BJ (cell line): Measurements from ENCODE around the gene CD82. TPM values are rescaled to one million over a fixed set of nuclear protein-coding genes. Genes with fewer than 3 reads are reported as not detected.

Experiments used
- CTCF ChIA-PET: fragments of 350-600 bp; formaldehyde crosslinking; extraction: SDS; loops from one replicate; lab custom pipeline; 2021; ENCODE audit warnings: antibody characterized with exemption, inconsistent platforms; lab: Yijun Ruan, JAX
- POLR2A ChIA-PET: fragments of 300-600 bp; sonication (Branson Sonifier 250); formaldehyde crosslinking; extraction: SDS; loops from one replicate; lab custom pipeline; 2021; ENCODE audit warnings: antibody characterized with exemption; lab: Charles Lee
- DNase-seq: peaks from one replicate; pipeline ENCODE4 v3.0.0-alpha.2; 2011; ENCODE audit warnings: low read depth
- H3K27me3 ChIP-seq: 2 replicates; pipeline ENCODE4 v1.6.0; 2011; ENCODE audit warnings: low read length; ENCODE audit not compliant: control insufficient read depth, insufficient read depth
- H3K36me3 ChIP-seq: 2 replicates; pipeline ENCODE4 v1.5.1; 2011; ENCODE audit warnings: low read length; ENCODE audit not compliant: control insufficient read depth, insufficient read depth
- H3K4me3 ChIP-seq: 2 replicates; pipeline ENCODE4 v1.5.1; 2011; ENCODE audit warnings: low read depth, mild to moderate bottlenecking, control low read depth, low read length
- CTCF ChIP-seq: IDR thresholded peaks from 2 replicates; pipeline ENCODE4 v1.5.1; 2011; ENCODE audit warnings: low read depth, mild to moderate bottlenecking, control low read depth, inconsistent platforms, low read length, moderate library complexity; ENCODE audit not compliant: insufficient read depth
- polyA plus RNA-seq: library from polyadenylated mRNA; depleted of rRNA; stranded (reverse); fragments of >200 nt; gene quantifications from 2 replicates; pipeline ENCODE4 v1.2.3, GENCODE V29; 2011

Gene CD82
- polyA plus RNA-seq, 1 experiment, result 28.1 TPM

DNA sequence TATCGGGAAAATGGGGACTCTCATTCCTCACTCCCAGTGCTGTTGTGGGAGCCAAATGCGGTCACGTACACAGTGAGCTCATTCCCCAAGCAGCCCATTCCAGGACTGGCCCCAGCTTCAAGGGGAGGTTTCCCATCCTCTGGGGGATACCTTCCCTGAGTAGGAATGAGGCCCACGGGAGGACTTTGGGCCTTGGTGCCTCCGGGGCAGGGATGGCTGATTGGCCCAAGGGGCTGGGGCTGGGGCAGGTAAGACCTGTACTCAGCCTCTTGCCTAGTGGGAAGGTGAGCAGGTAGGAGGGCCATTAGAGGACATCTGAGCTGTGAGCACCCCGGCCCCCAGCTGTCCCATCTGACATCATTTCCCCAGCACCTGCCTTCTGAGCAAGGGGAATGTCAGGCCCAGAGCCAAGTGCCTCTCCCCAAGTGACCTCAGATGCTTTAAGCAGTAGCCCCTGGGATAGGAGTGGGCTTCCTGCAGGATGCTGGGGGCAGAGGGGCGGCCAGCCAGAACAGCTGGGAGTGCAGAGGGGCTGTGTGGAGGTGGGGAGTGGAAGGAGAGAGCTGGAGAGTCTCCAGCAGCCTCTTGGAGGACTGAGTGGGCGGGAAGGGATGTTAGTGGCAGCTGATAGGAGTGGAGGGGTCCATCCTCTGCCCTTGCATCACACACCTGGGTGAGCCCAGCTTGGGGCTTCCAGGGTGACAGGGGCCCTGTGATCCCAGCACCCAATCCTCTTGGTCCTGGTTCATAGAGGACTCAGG is 58.4 kb downstream of the CD82 start:
- H3K4me3 ChIP-seq, result no peak overlapping the region
- no peak for DNase-seq
- ChIA-PET CTCF (interaction anchor here (0.7 to 16.7 kb wide), 5 partner anchors 9 to 303 kb away, joined by 3 to 606 read pairs (median 8); partner anchors contain the start of gene CD82), POLR2A (no interaction called here)
- H3K27me3 ChIP-seq, result peaks cover 6% of the 10 kb centered on the region
- no peak for TF ChIP-seq CTCF
- H3K36me3 ChIP-seq, result no peaks in the 10 kb centered on the region

DNA sequence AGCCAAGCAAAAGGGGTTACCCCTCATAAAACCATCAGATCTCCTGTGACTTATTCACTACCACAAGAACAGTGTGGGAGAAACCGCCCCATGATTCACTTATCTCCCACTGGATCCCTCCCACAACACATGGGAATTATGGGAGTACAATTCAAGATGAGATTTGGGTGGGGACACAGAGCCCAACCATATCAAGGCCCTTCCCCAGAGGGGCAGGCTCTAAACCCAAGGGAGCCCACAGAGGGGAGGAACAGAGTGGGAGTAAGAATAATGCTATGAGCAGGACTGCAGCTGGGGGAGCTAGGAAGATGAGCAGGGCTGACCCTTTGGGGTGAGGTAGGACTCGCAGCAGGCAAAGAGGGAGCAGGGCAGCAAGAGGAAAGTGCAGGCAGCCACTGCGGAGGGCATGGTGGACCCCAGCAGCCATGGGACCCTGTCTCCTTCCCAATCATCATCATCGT is 59.3 kb downstream of the CD82 start:
- CTCF ChIA-PET, result interaction anchor here (1.1 to 16.7 kb wide), 6 partner anchors 17 to 531 kb away, joined by 3 to 606 read pairs (median 17); partner anchors contain the start of gene CD82

DNA sequence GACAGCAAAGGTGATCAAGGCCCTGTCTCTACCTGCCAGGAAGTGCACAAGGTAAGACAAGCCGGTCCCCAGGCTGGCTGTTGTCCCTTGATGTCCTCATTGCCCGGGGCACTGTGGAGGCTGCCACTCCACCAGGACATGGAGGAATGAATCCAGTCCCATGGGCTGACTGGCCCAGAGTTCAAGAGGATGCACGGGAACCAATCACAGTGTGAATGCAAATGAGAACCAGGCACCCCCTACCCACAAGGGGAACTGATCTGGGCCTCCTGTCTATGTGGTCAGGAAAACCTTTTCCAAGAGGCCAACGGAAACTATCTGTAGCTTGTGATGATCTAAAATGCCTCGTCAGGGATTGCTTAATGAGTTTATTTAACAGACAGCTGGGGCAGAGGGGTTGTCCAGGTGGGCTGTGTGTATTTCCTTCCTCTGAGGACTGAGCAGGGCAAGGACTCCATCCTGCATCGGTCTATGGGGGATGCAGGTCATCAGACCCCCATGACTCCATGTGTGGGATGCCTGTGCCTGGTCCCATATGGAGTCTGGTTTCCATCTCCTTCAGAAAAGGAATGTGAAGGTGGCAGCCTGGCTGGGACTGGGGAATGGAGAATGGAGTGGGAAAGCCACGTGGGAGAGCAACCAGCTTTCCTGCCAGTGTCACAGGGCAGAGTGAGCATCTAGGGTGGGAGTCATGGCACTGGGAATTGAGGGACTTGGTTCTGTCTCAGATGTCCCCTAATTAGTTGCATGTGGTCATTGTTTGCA is 60.5 kb downstream of the CD82 start:
- no peak for TF ChIP-seq CTCF
- ChIA-PET CTCF (interaction anchor here (1.2 to 9.8 kb wide), 7 partner anchors 9 to 532 kb away, joined by 3 to 188 read pairs (median 8); no protein-coding TSS in a partner anchor), POLR2A (no interaction called here)
- Histone ChIP-seq H3K27me3 (peaks cover 17% of the 10 kb centered on the region), H3K4me3 (no peak overlapping the region), H3K36me3 (no peaks in the 10 kb centered on the region)
- no peak for DNase-seq

More for the DNA sequence above, 59.3 kb downstream of the CD82 start:
- Histone ChIP-seq H3K36me3 (no peaks in the 10 kb centered on the region), H3K27me3 (peaks cover 14% of the 10 kb centered on the region), H3K4me3 (no peak overlapping the region)
- TF ChIP-seq CTCF, result no peak
- POLR2A ChIA-PET, result no interaction called here
- no peak for DNase-seq

- H3K36me3 ChIP-seq, result no peaks in the 10 kb centered on the region
- no peak for TF ChIP-seq CTCF
- ChIA-PET CTCF (interaction anchor here (1.1 to 9.8 kb wide), 6 partner anchors 10 to 301 kb away, joined by 4 to 188 read pairs (median 6); no protein-coding TSS in a partner anchor), POLR2A (no interaction called here)
- peaks cover 17% of the 10 kb centered on the region for H3K27me3 ChIP-seq
- no peak for DNase-seq
- H3K4me3 ChIP-seq, result no peak overlapping the region
Observed at GRCh38 chr11:44626645-44627044, 61.2 kb downstream of the CD82 start.
